Breast epithelium (tissue), 4 donors: ENCODE data around the gene IRGQ. TPM values are rescaled to one million over a fixed set of nuclear protein-coding genes. Genes with fewer than 3 reads are reported as not detected.

Source experiments
- DNase-seq, 2 donors: peaks; one replicate each; pipeline ENCODE4 v3.0.0-alpha.2; 2019; ENCODE audit warnings: low spot score in 2 of 2
- H3K27ac ChIP-seq, 2 donors: fragments of 200-600 bp; sonication (generic) in 1 of 2; one replicate each; pipeline ENCODE4 v1.5.1; 2016 to 2019; ENCODE audit warnings: mild to moderate bottlenecking in 1 of 2
- H3K27me3 ChIP-seq, 2 donors: fragments of 200-600 bp; sonication (generic) in 1 of 2; one replicate each; pipeline versions ENCODE4 v1.5.1 to v1.6.0; 2017 to 2019; ENCODE audit warnings: control low read depth in 1 of 2, mild to moderate bottlenecking in 1 of 2
- H3K36me3 ChIP-seq: fragments of 200-600 bp; one replicate; pipeline ENCODE4 v1.5.1; 2019
- H3K4me1 ChIP-seq, 2 donors: fragments of 200-600 bp; sonication (generic); one replicate each; pipeline ENCODE4 v1.5.1; 2016 to 2019; ENCODE audit warnings: control low read depth in 1 of 2
- H3K4me3 ChIP-seq, 3 donors: fragments of 200-600 bp; sonication (generic); 1 replicate in 2 of 3; 2 replicates in 1 of 3; pipeline ENCODE4 v1.5.1; 2016 to 2019; ENCODE audit warnings: mild to moderate bottlenecking in 3 of 3, moderate library complexity in 2 of 3
- H3K9me3 ChIP-seq, 2 donors: fragments of 200-600 bp; sonication (generic) in 1 of 2; one replicate each; pipeline ENCODE4 v1.5.1; 2016 to 2019; ENCODE audit warnings: control low read depth in 1 of 2
- CTCF ChIP-seq, 3 donors: fragments of 450-650 bp; IDR thresholded peaks; one replicate each; pipeline ENCODE4 v1.5.1; 2016 to 2017; ENCODE audit warnings: antibody characterized with exemption in 3 of 3, mild to moderate bottlenecking in 3 of 3, moderate library complexity in 3 of 3
- POLR2A ChIP-seq: fragments of 450-650 bp; IDR thresholded peaks from one replicate; pipeline ENCODE4 v1.6.1; 2016; ENCODE audit warnings: antibody characterized with exemption, mild to moderate bottlenecking, moderate library complexity
- POLR2AphosphoS5 ChIP-seq, 3 donors: sonication (generic); formaldehyde crosslinking; IDR thresholded peaks; one replicate each; pipeline ENCODE4 v1.6.1; 2017; ENCODE audit warnings: antibody characterized with exemption in 3 of 3
- intact Hi-C: fragments of 100-400 bp; cut with DNase I; formaldehyde crosslinking; loops from one replicate; pipeline ENCODE4 v1.15.1; 2023; ENCODE audit warnings: low total_unique reads
- total RNA-seq, 3 donors: library from RNA; depleted of rRNA; stranded (reverse); fragments of >200 nt; gene quantifications; one replicate each; pipeline ENCODE4 v1.1.0, GENCODE V29; 2016

The IRGQ gene
- total RNA-seq, 3 donors from 2014 or later = 14.9 to 17.4 (median 16.1) TPM

DNA sequence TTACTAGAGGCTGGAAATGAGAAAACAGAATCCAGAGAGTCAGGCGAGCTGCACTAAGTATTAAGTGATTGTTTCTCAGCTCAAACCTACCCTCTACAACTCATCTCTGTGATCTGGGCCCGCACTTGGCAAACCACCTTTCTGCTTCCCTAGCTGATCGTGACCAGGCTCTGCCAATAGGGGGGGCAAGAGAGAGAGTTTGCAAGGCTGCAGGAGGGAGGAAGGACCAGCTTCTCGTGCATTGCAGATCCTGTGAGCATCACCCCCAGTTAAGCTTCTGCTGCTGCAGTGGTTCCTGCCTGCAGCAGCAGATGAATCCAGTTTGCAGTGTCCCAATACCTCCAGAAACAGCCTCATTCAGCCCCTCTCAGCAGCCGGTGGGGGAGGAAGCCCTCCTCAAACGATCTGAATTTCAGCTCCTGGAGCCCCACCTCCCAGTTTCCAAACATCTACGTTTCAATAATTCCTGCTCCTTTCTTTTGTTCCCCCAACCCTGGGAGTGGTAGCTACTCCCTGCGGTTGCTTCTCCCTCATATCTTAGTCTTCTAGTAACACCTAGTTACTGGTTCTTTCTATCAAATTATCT lies 40.7 kb downstream of the IRGQ start:
- H3K4me3 ChIP-seq = no peak overlapping the region
- H3K27ac ChIP-seq = no peak overlapping the region
- no peaks in the 10 kb centered on the region for H3K9me3 ChIP-seq
- intact Hi-C loops = no loop called here
- no peaks in the 10 kb centered on the region for H3K4me1 ChIP-seq
- TF ChIP-seq POLR2A (no peak), CTCF (IDR thresholded peaks at IDR 0.05) (peak; percentile 9 to 43 (median 35)), POLR2AphosphoS5 (IDR thresholded peaks at IDR 0.05) (no peak)
- no peaks in the 10 kb centered on the region for H3K36me3 ChIP-seq
- H3K27me3 ChIP-seq = no peaks in the 10 kb centered on the region
- DNase-seq = peak in 1 of 2 donors; percentile 62

GRCh38 chr19:43554317-43554895 lies 41.5 kb downstream of the IRGQ start:
- Histone ChIP-seq H3K27me3 (no peaks in the 10 kb centered on the region), H3K4me1 (no peaks in the 10 kb centered on the region), H3K9me3 (no peaks in the 10 kb centered on the region), H3K4me3 (no peak overlapping the region), H3K36me3 (no peaks in the 10 kb centered on the region), H3K27ac (no peak overlapping the region)
- TF ChIP-seq POLR2A = no peak
- no peak for TF ChIP-seq POLR2AphosphoS5 (IDR thresholded peaks at IDR 0.05)
- TF ChIP-seq CTCF (IDR thresholded peaks at IDR 0.05) = no peak
- DNase-seq = no peak
- intact Hi-C loops = no loop called here

DNA sequence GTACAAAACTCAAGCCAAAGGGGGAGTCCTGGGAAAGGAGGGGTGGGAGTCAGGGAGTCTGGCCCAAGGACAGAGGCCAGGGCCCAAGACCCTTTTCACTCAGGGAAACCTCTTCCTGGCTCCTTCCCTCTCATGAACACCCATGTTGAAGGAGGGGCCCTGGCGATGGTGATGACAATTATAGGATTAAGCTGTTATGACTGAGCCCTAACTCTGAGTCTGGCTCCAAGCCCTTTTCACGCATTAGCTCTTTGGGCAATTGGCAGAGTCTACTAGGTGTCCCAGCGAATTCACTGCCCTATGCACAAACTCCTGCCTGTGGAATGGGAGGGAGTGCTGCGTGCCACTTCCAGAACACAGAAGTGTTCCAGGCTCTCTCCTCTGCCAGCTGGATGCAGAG lies 42.3 kb downstream of the IRGQ start:
- no peaks in the 10 kb centered on the region for H3K27me3 ChIP-seq
- H3K36me3 ChIP-seq = no peaks in the 10 kb centered on the region
- no peak overlapping the region for H3K27ac ChIP-seq
- H3K9me3 ChIP-seq = no peaks in the 10 kb centered on the region
- no peak overlapping the region for H3K4me3 ChIP-seq
- TF ChIP-seq POLR2A (no peak), CTCF (IDR thresholded peaks at IDR 0.05) (no peak), POLR2AphosphoS5 (IDR thresholded peaks at IDR 0.05) (no peak)
- no peaks in the 10 kb centered on the region for H3K4me1 ChIP-seq
- no peak for DNase-seq
- intact Hi-C loops = no loop called here

DNA sequence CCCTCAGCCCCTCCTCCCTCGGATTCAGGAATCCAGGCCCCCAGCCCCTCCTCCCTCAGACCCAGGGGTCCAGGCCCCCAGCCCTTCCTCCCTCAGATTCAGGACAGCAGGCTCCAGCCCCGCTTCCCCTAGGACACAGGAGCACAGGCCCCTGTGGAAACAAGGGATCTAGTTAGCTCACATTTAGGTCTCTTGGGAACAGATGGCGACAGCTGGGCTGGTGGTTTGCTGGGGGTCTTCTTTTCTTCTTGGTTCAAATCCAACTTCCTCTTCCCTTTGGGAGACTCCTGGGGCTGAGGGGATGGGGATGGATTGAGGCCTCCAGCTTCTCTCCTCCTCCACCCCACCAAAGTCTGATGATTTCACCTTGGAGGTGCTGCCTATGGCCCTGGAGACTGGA lies 43.3 kb downstream of the IRGQ start:
- H3K9me3 ChIP-seq = no peaks in the 10 kb centered on the region
- no peak overlapping the region for H3K4me3 ChIP-seq
- DNase-seq = no peak
- TF ChIP-seq CTCF (IDR thresholded peaks at IDR 0.05) = no peak
- TF ChIP-seq POLR2A = no peak
- no peak for TF ChIP-seq POLR2AphosphoS5 (IDR thresholded peaks at IDR 0.05)
- intact Hi-C loops = no loop called here
- no peak overlapping the region for H3K27ac ChIP-seq
- H3K4me1 ChIP-seq = no peaks in the 10 kb centered on the region
- H3K36me3 ChIP-seq = no peaks in the 10 kb centered on the region
- no peaks in the 10 kb centered on the region for H3K27me3 ChIP-seq

GRCh38 chr19:43552198-43552450 lies 43.8 kb downstream of the IRGQ start:
- intact Hi-C loops = no loop called here
- no peaks in the 10 kb centered on the region for H3K4me1 ChIP-seq
- TF ChIP-seq POLR2A (no peak), CTCF (IDR thresholded peaks at IDR 0.05) (no peak), POLR2AphosphoS5 (IDR thresholded peaks at IDR 0.05) (no peak)
- no peak overlapping the region for H3K4me3 ChIP-seq
- no peak for DNase-seq
- no peaks in the 10 kb centered on the region for H3K27me3 ChIP-seq
- no peaks in the 10 kb centered on the region for H3K36me3 ChIP-seq
- H3K9me3 ChIP-seq = no peaks in the 10 kb centered on the region
- no peak overlapping the region for H3K27ac ChIP-seq
